ENCODE data around the gene IMPACT. TPM values are rescaled to one million over a fixed set of nuclear protein-coding genes. Genes with fewer than 3 reads are reported as not detected.

The IMPACT gene
- total RNA-seq, 2 donors from 2014 or later = 10.9 to 16.9 TPM

DNA sequence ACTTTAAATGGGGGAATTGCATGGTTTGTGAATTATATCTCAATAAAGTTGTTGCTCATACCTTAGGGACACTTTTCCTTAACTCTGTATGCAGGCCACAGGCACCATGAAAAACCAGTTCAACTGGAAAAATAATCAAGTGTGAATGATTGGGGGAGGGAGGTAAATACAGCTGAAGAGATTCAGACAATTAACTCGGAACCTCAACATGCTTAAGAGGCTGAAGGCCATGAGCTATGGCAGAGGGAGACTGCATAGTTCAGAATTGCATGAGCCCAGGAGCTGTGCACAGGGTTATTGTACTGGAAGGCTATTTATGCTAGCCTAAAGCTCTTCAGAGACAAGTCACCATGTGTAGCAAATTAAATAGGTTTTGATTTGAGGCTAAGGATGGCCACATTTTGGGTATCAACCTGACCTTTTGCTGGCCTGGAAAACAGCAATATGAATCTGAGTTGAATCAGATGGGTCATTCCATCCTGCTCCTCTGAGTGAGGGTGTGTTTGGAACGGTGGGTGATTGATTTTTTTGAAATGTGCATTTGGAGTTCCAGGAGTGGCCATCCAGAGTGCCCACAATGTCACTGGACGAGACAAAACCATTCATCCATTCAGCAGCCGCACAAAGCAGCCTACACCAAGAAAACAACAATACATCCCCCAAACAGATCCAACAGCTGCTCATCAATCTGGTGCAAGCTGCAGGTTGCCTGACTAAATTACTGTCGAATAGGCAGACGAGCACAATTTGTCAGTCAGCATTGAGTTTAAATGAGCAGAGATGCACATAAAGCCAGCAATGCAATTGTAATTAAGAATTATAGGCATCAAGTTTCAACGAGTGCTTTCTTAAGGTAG is 76.4 kb downstream of the IMPACT start:
- TF ChIP-seq CTCF (IDR thresholded peaks at IDR 0.05) = no peak
- no peaks in the 10 kb centered on the region for H3K27me3 ChIP-seq
- no peaks in the 10 kb centered on the region for H3K4me1 ChIP-seq
- DNase-seq (ENCODE audit: low spot score) = no peak
- no peaks in the 10 kb centered on the region for H3K9me3 ChIP-seq
- H3K27ac ChIP-seq = no peak overlapping the region
- H3K36me3 ChIP-seq = no peaks in the 10 kb centered on the region
- H3K4me3 ChIP-seq = no peak overlapping the region

Other genes starting within 250 kb of the IMPACT start
- 10 to 100 TPM; 57.0 to 86.7 TPM for gene OSBPL1A, start 28.8 kb upstream of the IMPACT start, total RNA-seq
- not detected for gene HRH4, start 34.0 kb downstream of the IMPACT start, total RNA-seq